Pancreas (tissue), 10 donors: Measurements from ENCODE around the gene GCNT2. TPM values are rescaled to one million over a fixed set of nuclear protein-coding genes. Genes with fewer than 3 reads are reported as not detected.

Source experiments
- ATAC-seq, 4 donors: fragments of 200-7000 bp; cut with Tn5 transposase; one replicate each; pipeline versions ENCODE4 v1.8.0 to v1.9.1; 2020; ENCODE audit warnings: mild to moderate bottlenecking in 4 of 4, moderate library complexity in 4 of 4
- DNase-seq, 6 donors: peaks; one replicate each; pipeline ENCODE4 v3.0.0-alpha.2; 2020
- FAIRE-seq: peaks from 2 replicates; lab custom pipeline; 2012; peaks lifted over from hg19 to GRCh38; lab: Jason Lieb, UNC
- H3K27ac ChIP-seq, 4 donors: fragments of 200-600 bp; sonication (generic); 1 replicate in 3 of 4; 2 replicates in 1 of 4; pipeline versions ENCODE4 v1.5.0 to v1.8.0; 2020
- H3K27me3 ChIP-seq, 4 donors: fragments of 200-600 bp; one replicate each; pipeline ENCODE4 v1.8.0; 2021
- H3K36me3 ChIP-seq, 3 donors: fragments of 200-600 bp; sonication (generic) in 1 of 3; one replicate each; pipeline versions ENCODE4 v1.5.0 to v1.8.0; 2020 to 2021
- H3K4me1 ChIP-seq, 3 donors: fragments of 200-600 bp; one replicate each; pipeline ENCODE4 v1.8.0; 2021
- H3K4me3 ChIP-seq, 4 donors: fragments of 200-600 bp; sonication (generic) in 2 of 4; one replicate each; pipeline versions ENCODE4 v1.5.0 to v1.8.0; 2020 to 2021
- H3K9me3 ChIP-seq, 4 donors: fragments of 200-600 bp; one replicate each; pipeline ENCODE4 v1.8.0; 2021
- WGBS, 2 donors: extraction: QIAGEN DNeasy Blood & Tissue Kit; methylation state at CpG; one replicate each; pipeline ENCODE4 v1.1.7; 2013; 5-methylcytosine and 5-hydroxymethylcytosine counted together
- intact Hi-C, 3 donors: fragments of 100-400 bp; cut with DNase I; formaldehyde crosslinking; loops; one replicate each; pipeline versions ENCODE4 v1.11.1 to v1.14.2; 2022
- polyA plus RNA-seq, 2 donors: library from polyadenylated mRNA; stranded (reverse); fragments of 200-250 nt; gene quantifications; one replicate each; pipeline ENCODE4 v1.2.3, GENCODE V29; 2013
- total RNA-seq, 6 donors: library from RNA; stranded (reverse); fragmentation: NEBNext Ultra II Directional in 4 of 6; extraction: Animal tissue kit (Norgen Biotek cat#: 25700) in 4 of 6; gene quantifications; one replicate each; pipeline versions ENCODE4 v1.2.1 to v1.2.4, GENCODE V29; 2021 to 2023
- TF ChIP-seq, protein P1 (sequence below), 4 donors: fragments of 200-600 bp; sonication (generic) in 3 of 4; IDR thresholded peaks; one replicate each; pipeline versions ENCODE4 v1.5.0 to v1.8.0; 2021; ENCODE audit warnings: antibody characterized with exemption in 4 of 4
- donor health status: healthy with polysubstance abuse.
- donor health status: DM: no; HTN: no; CAD: no; lungs with moderate emphysema.
- donor health status: DM: no; HTN: no; CAD: no.
- donor health status: control.
- donor health status: control.
- donor health status: Bipolar disorder and iron deficiency.
- donor health status: DM: yes; HTN: yes; CAD: no.
- donor health status: DM: no; HTN: no; CAD: no.
- donor health status: DM: no; HTN: no; CAD: no.
- donor health status: DM: yes; HTN: yes; CAD: no.

Gene GCNT2
- total and polyA plus RNA-seq, 8 donors: 0.91 to 8.3 (median 2.2) TPM

DNA sequence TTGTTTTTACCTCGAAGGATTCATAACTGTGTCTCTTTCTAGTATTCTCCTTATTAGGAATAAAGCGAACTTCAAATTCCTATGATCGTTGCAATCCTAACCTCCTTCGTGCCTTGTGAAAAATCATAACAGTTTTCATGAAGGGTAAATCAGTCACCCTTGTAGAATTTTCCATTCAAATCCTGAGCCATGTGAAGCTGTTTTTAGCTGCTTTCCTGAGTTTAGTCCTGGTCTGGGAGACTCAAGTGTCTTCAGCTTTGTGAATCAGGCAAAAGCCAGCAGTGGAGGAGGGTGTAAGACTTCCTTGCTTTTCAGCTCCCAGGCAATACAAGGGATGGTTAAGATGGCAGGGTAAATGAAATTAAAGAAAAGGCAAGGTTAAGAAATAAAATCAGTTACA is 24.3 kb downstream of the GCNT2 start:
- Histone ChIP-seq H3K4me1 (no peaks in the 10 kb centered on the region), H3K27ac (no peak overlapping the region), H3K9me3 (no peaks in the 10 kb centered on the region), H3K4me3 (no peak overlapping the region), H3K27me3 (no peaks in the 10 kb centered on the region), H3K36me3 (no peaks in the 10 kb centered on the region)
- 55 to 78% methylated on average over 4 of the region's 4 CpGs for WGBS, 2 donors
- ATAC-seq (no peak), FAIRE-seq (no peak), DNase-seq (no peak)
- intact Hi-C loops: no loop called here
- TF ChIP-seq, protein P1, sequence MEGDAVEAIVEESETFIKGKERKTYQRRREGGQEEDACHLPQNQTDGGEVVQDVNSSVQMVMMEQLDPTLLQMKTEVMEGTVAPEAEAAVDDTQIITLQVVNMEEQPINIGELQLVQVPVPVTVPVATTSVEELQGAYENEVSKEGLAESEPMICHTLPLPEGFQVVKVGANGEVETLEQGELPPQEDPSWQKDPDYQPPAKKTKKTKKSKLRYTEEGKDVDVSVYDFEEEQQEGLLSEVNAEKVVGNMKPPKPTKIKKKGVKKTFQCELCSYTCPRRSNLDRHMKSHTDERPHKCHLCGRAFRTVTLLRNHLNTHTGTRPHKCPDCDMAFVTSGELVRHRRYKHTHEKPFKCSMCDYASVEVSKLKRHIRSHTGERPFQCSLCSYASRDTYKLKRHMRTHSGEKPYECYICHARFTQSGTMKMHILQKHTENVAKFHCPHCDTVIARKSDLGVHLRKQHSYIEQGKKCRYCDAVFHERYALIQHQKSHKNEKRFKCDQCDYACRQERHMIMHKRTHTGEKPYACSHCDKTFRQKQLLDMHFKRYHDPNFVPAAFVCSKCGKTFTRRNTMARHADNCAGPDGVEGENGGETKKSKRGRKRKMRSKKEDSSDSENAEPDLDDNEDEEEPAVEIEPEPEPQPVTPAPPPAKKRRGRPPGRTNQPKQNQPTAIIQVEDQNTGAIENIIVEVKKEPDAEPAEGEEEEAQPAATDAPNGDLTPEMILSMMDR (IDR thresholded peaks at IDR 0.05): no peak

DNA sequence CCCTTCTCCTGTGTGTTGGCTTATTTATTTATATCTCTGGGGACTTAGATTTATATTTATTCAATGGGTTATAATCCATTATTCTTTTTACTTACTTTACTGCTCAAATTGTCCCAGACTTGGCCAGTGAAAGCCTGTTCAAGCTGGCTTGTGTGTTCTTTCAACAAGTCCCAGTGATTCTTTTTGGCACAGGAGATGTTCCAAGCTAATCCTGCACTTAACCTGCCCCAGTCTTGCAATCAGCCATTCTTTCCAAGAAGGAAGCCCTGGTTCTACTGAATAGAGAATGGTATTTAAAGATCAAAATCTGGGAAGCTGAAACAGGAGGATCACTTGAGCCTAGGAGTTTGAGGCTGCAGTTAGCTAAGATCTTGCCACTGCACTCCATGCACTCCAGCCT is 26.7 kb downstream of the GCNT2 start:
- no peaks in the 10 kb centered on the region for H3K9me3 ChIP-seq
- TF ChIP-seq, protein P1 (IDR thresholded peaks at IDR 0.05): no peak
- FAIRE-seq: no peak
- intact Hi-C loops: no loop called here
- H3K27me3 ChIP-seq: no peaks in the 10 kb centered on the region
- no peak for ATAC-seq
- H3K4me1 ChIP-seq: no peaks in the 10 kb centered on the region
- H3K4me3 ChIP-seq: no peak overlapping the region
- H3K27ac ChIP-seq: no peak overlapping the region
- H3K36me3 ChIP-seq: no peaks in the 10 kb centered on the region
- no peak for DNase-seq

DNA sequence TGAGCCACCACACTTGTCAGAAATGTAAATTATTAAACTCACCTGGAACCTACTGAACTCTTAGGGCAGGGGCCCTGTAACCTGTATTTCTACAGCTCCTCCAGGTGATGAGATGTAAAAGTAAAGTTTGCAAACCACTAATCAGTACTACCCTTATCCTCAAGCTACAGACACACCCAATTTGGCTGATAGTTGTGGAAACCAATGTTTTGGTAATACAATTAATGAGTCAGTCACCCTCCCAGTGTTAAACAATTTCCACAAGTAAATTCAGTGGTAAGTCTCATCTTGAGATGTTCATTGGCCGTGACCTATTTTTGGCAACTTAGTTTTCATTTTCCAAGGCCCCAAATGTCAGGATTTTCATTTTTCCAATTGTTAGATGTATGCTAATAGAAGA is 29.6 kb downstream of the GCNT2 start:
- Histone ChIP-seq H3K4me3 (no peak overlapping the region), H3K36me3 (no peaks in the 10 kb centered on the region), H3K9me3 (no peaks in the 10 kb centered on the region), H3K27me3 (no peaks in the 10 kb centered on the region), H3K4me1 (no peaks in the 10 kb centered on the region), H3K27ac (no peak overlapping the region)
- no peak for ATAC-seq
- DNase-seq: no peak
- FAIRE-seq: no peak
- TF ChIP-seq, protein P1 (IDR thresholded peaks at IDR 0.05): no peak
- 95 to 100% methylated on average over 1 of the region's 1 CpG for WGBS, 2 donors
- intact Hi-C loops: no loop called here

DNA sequence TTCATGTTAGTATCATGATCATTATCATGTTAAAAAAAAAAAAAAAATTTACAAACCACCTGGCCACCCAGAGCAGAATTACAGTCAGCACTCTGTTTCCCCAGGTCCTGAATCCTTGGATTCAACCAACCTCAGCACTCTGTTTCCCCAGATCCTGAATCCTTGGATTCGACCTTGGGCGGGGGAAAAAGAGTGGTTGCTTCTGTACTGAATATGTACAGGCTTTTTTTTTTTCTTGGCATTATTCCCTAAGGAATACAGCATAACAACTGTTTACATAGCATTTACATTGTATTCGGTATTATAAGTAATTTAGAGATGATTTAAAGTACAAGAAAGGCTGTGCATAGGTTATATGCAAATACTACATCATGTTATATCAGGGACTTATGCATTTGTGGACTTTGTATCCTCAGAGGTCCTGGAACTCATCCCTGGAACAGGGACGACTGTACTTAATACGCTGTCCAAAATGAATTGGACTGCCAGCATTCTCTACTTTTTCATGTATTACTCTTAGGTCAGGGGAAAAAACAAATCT is 31.2 kb downstream of the GCNT2 start:
- intact Hi-C loops: no loop called here
- FAIRE-seq: no peak
- WGBS, 2 donors: 67 to 75% methylated on average over 5 of the region's 5 CpGs

DNA sequence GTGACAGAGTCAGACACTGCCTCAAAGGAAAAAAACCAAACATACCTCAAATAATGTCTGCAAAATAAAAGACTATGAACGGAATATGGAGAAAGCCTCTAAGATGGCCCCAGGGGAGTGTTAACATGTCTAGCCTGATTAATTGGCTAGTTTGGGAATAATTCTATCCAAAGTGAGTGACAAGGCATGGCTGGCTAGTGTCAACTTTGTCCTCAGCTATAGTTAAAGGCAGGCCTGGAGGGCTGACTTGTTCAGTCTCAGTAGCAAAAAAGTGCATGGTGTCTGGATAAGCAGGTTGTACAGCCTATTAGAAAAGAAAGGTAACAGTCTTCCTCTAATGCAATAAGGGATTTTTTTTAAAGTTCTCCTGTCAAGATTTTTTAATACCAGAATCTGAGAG is 32.7 kb downstream of the GCNT2 start:
- FAIRE-seq: no peak
- TF ChIP-seq, protein P1 (IDR thresholded peaks at IDR 0.05): no peak
- ATAC-seq: no peak
- Histone ChIP-seq H3K4me1 (peaks cover 0 to 11% (median 7%) of the 10 kb centered on the region in 3 donors), H3K36me3 (no peaks in the 10 kb centered on the region), H3K4me3 (no peak overlapping the region), H3K27me3 (no peaks in the 10 kb centered on the region), H3K9me3 (no peaks in the 10 kb centered on the region), H3K27ac (no peak overlapping the region)
- DNase-seq: no peak
- WGBS, 2 donors: 90 to 97% methylated on average over 1 of the region's 1 CpG
- intact Hi-C loops: no loop called here

More for the DNA sequence above, 31.2 kb downstream of the GCNT2 start:
- DNase-seq (no peak), ATAC-seq (no peak)
- TF ChIP-seq, protein P1 (IDR thresholded peaks at IDR 0.05): no peak
- no peaks in the 10 kb centered on the region for H3K9me3 ChIP-seq
- H3K27me3 ChIP-seq: no peaks in the 10 kb centered on the region
- H3K4me1 ChIP-seq: peaks cover 0 to 11% (median 7%) of the 10 kb centered on the region in 3 donors
- H3K36me3 ChIP-seq: no peaks in the 10 kb centered on the region
- H3K27ac ChIP-seq: no peak overlapping the region
- no peak overlapping the region for H3K4me3 ChIP-seq
